SKM-1 (cell line): ENCODE results near the gene VPS11.
"Not testable (repeated sequence)": the region's sequence is repeated elsewhere in the genome, so short reads cannot be mapped to it uniquely, and the experiment has no call there.

Experiments
- DNase-seq: peaks from one replicate; lab custom pipeline; 2025; ENCODE audit not compliant: unreplicated experiment; lab: John Stamatoyannopoulos, UW

The VPS11 gene

GRCh38 chr11:119101759-119102423 lies 34.3 kb downstream of the VPS11 start, which contains the start of gene DPAGT1:
Gene DPAGT1, minus strand, starts transcription at chr11:119101853. Its CDS starts 198 bp downstream, at chr11:119101655.
- peak; percentile 95 for DNase-seq

- DNase-seq = not testable (repeated sequence)
Measured at GRCh38 chr11:119103161-119103664, 35.6 kb downstream of the VPS11 start.

GRCh38 chr11:119103793-119104192 lies 36.2 kb downstream of the VPS11 start:
- no peak for DNase-seq

- peak; percentile 83 for DNase-seq
Measured at GRCh38 chr11:119106564-119107537, 39.2 kb downstream of the VPS11 start, which contains the start of gene C2CD2L. Gene C2CD2L, plus strand, starts transcription at chr11:119107344. Its CDS starts 398 bp downstream, at chr11:119107742.

GRCh38 chr11:119107538-119108145 lies 40.0 kb downstream of the VPS11 start:
- no peak for DNase-seq

GRCh38 chr11:119108146-119108856 lies 40.7 kb downstream of the VPS11 start:
- peak; percentile 47 for DNase-seq

- DNase-seq = no peak
Measured at GRCh38 chr11:119108857-119109221, 41.2 kb downstream of the VPS11 start.

GRCh38 chr11:119109843-119110242 lies 42.2 kb downstream of the VPS11 start:
- DNase-seq = no peak

- no peak for DNase-seq
Measured at GRCh38 chr11:119110439-119110838, 42.8 kb downstream of the VPS11 start.

GRCh38 chr11:119111361-119111925 lies 43.8 kb downstream of the VPS11 start:
- no peak for DNase-seq

GRCh38 chr11:119112314-119113020 lies 44.8 kb downstream of the VPS11 start:
- DNase-seq = no peak

- DNase-seq = no peak
Measured at GRCh38 chr11:119113716-119114115, 46.1 kb downstream of the VPS11 start.

- DNase-seq = no peak
Measured at GRCh38 chr11:119114351-119114750, 46.7 kb downstream of the VPS11 start.

GRCh38 chr11:119115484-119116234 lies 48.0 kb downstream of the VPS11 start:
- DNase-seq = no peak

GRCh38 chr11:119116235-119116594 lies 48.6 kb downstream of the VPS11 start:
- no peak for DNase-seq

- DNase-seq = no peak
Measured at GRCh38 chr11:119116601-119117000, 49.0 kb downstream of the VPS11 start.

- DNase-seq = no peak
Measured at GRCh38 chr11:119117004-119117706, 49.5 kb downstream of the VPS11 start.

- no peak for DNase-seq
Measured at GRCh38 chr11:119118227-119118626, 50.6 kb downstream of the VPS11 start.
